Sigmoid colon (tissue), 4 donors: ENCODE results near the gene SLC12A4.
"Not testable (repeated sequence)": the region's sequence is repeated elsewhere in the genome, so short reads cannot be mapped to it uniquely, and the experiment has no call there.

Experiments
- EP300 ChIP-seq, 4 donors: sonication (generic); formaldehyde crosslinking; IDR thresholded peaks; one replicate each; pipeline ENCODE4 v1.6.1; 2017; ENCODE audit warnings: antibody characterized with exemption in 4 of 4
- POLR2AphosphoS5 ChIP-seq, 4 donors: sonication (generic); formaldehyde crosslinking; IDR thresholded peaks; one replicate each; pipeline ENCODE4 v1.6.1; 2017; ENCODE audit warnings: antibody characterized with exemption in 4 of 4
- TF ChIP-seq, protein P1 (sequence below), 4 experiments: fragments of 450-650 bp in 3 of 4; fragments of 200-600 bp in 1 of 4; IDR thresholded peaks; one replicate each; pipeline ENCODE4 v1.5.1; 2016 to 2019; ENCODE audit warnings: antibody characterized with exemption in 4 of 4, mild to moderate bottlenecking in 3 of 4, moderate library complexity in 2 of 4

DNA sequence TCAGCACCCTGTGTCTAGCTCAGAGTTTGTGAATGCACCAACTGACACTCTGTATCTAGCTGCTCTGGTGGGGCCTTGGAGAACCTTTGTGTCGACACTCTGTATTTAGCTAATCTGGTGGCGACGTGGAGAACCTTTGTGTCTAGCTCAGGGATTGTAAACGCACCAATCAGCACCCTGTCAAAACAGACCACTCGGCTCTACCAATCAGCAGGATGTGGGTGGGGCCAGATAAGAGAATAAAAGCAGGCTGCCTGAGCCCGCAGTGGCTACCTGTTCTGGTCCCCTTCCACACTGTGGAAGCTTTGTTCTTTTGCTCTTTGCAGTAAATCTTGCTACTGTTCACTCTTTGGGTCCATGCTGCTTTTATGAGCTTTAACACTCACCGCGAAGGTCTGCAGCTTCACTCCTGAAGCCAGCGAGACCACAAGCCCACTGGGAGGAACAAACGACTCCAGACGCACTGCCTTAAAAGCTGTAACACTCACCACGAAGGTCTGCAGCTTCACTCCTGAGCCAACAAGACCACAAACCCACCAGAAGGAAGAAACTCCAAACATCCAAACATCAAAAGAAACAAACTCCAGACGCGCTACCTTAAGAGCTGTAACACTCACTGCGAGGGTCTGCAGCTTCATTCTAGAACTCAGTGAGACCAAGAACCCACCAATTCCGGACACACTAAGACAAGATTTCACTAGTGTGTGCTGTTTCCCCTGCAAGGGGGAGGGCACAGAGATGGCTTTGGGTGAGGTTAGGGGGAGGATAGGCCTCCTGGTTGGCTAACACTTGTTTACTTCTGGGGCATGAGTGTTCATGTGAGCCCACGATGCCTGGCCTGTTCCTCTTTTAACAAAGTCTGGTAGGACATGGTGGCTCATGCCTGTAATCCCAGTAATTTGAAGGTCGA, 30.6 kb upstream of the SLC12A4 start, which contains the start of gene DPEP2:
- not testable (repeated sequence) for TF ChIP-seq EP300 (IDR thresholded peaks at IDR 0.05)
- TF ChIP-seq, protein P1, sequence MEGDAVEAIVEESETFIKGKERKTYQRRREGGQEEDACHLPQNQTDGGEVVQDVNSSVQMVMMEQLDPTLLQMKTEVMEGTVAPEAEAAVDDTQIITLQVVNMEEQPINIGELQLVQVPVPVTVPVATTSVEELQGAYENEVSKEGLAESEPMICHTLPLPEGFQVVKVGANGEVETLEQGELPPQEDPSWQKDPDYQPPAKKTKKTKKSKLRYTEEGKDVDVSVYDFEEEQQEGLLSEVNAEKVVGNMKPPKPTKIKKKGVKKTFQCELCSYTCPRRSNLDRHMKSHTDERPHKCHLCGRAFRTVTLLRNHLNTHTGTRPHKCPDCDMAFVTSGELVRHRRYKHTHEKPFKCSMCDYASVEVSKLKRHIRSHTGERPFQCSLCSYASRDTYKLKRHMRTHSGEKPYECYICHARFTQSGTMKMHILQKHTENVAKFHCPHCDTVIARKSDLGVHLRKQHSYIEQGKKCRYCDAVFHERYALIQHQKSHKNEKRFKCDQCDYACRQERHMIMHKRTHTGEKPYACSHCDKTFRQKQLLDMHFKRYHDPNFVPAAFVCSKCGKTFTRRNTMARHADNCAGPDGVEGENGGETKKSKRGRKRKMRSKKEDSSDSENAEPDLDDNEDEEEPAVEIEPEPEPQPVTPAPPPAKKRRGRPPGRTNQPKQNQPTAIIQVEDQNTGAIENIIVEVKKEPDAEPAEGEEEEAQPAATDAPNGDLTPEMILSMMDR (IDR thresholded peaks at IDR 0.05): not testable (repeated sequence)
- TF ChIP-seq POLR2AphosphoS5 (IDR thresholded peaks at IDR 0.05): peak in 1 of 4 donors; percentile 23
